OCI-LY3 (cell line): Measurements from ENCODE around the gene CAPZB.

Source experiments
- EZH2phosphoT487 ChIP-seq: fragments of 200-600 bp; shearing (Covaris generic); IDR thresholded peaks from 2 replicates; pipeline ENCODE4 v1.6.1; 2018; ENCODE audit warnings: antibody characterized with exemption, mixed run types, low read depth
- TF ChIP-seq, protein P1 (sequence below): fragments of 200-600, 300-600 bp; sonication (generic); IDR thresholded peaks from 2 replicates; pipeline ENCODE4 v1.5.1; 2014; ENCODE audit warnings: antibody characterized with exemption, low read length, low read depth

DNA sequence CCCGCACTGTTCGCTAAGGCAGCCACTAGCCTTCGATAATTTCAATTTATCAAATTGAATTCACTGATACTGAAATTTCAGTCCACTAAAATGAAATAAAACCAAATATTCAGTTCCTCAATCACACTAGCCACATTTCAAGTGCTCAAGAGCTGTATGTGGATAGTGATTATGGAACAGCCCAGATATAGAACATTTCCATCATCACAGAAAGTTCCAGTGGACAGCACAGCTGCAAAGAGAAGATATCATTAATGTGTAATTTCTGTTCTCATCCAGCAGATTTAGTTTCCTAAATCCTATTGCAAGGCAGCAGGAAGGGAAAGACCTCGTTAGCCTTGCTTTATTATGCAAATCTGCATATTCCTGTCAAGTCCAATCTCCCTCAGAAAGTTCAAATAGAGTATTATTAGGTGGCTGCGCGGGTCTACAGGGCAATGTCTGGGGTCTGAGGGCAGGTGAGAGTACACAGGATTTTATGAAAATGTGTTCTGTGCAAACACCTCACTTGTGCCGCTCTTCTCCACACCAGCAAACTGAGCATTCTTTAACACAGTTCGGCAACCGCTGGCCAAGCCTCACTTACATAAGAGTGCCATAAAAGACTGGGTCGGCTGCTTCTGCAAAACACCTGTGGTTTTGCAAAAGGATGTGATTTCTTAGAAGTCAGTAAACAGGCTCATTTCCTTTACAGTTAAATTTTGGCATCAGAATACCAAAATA lies 22.4 kb downstream of the CAPZB start:
- TF ChIP-seq EZH2phosphoT487 = no peak
- TF ChIP-seq, protein P1, sequence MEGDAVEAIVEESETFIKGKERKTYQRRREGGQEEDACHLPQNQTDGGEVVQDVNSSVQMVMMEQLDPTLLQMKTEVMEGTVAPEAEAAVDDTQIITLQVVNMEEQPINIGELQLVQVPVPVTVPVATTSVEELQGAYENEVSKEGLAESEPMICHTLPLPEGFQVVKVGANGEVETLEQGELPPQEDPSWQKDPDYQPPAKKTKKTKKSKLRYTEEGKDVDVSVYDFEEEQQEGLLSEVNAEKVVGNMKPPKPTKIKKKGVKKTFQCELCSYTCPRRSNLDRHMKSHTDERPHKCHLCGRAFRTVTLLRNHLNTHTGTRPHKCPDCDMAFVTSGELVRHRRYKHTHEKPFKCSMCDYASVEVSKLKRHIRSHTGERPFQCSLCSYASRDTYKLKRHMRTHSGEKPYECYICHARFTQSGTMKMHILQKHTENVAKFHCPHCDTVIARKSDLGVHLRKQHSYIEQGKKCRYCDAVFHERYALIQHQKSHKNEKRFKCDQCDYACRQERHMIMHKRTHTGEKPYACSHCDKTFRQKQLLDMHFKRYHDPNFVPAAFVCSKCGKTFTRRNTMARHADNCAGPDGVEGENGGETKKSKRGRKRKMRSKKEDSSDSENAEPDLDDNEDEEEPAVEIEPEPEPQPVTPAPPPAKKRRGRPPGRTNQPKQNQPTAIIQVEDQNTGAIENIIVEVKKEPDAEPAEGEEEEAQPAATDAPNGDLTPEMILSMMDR = no peak
